Peyer's patch (tissue), 4 donors: Measurements from ENCODE around the gene SLC5A2. TPM values are rescaled to one million over a fixed set of nuclear protein-coding genes. Genes with fewer than 3 reads are reported as not detected.
A peak's percentile ranks its signal among the peaks of the same experiment; 100 is the strongest.
"Not testable (repeated sequence)": the region's sequence is repeated elsewhere in the genome, so short reads cannot be mapped to it uniquely, and the experiment has no call there.

Experiments
- DNase-seq, 3 donors: peaks; one replicate each; pipeline ENCODE4 v3.0.0-alpha.2; 2017 to 2019
- H3K27ac ChIP-seq, 4 donors: fragments of 200-600 bp; sonication (generic); one replicate each; pipeline ENCODE4 v1.5.1; 2016 to 2019
- H3K27me3 ChIP-seq, 2 donors: fragments of 200-600 bp; sonication (generic); one replicate each; pipeline ENCODE4 v1.5.1; 2019
- H3K36me3 ChIP-seq, 3 donors: fragments of 200-600 bp; sonication (generic); one replicate each; pipeline ENCODE4 v1.5.1; 2016 to 2019
- H3K4me1 ChIP-seq, 4 donors: fragments of 200-600 bp; sonication (generic); one replicate each; pipeline ENCODE4 v1.5.1; 2016 to 2019
- H3K4me3 ChIP-seq, 4 donors: fragments of 200-600 bp; sonication (generic); 1 replicate in 3 of 4; 2 replicates in 1 of 4; pipeline ENCODE4 v1.5.1; 2016 to 2019; ENCODE audit warnings: mild to moderate bottlenecking in 1 of 4
- H3K9me3 ChIP-seq, 4 donors: fragments of 200-600 bp; sonication (generic); one replicate each; pipeline ENCODE4 v1.5.1; 2016 to 2019; ENCODE audit warnings: mild to moderate bottlenecking in 1 of 4
- CTCF ChIP-seq, 6 experiments: fragments of 450-650 bp in 4 of 6; fragments of 200-600 bp in 2 of 6; sonication (generic) in 1 of 6; IDR thresholded peaks; one replicate each; pipeline ENCODE4 v1.5.1; 2017 to 2019; ENCODE audit warnings: antibody characterized with exemption in 6 of 6, mild to moderate bottlenecking in 3 of 6, moderate library complexity in 1 of 6
- POLR2A ChIP-seq, 2 donors: fragments of 450-650 bp; IDR thresholded peaks; one replicate each; pipeline ENCODE4 v1.5.1; 2017; ENCODE audit warnings: antibody characterized with exemption in 2 of 2, mild to moderate bottlenecking in 2 of 2, moderate library complexity in 2 of 2
- total RNA-seq, 4 donors: library from RNA; depleted of rRNA; stranded (reverse); fragments of >200 nt; gene quantifications; one replicate each; pipeline ENCODE4 v1.1.0, GENCODE V29; 2016

Gene SLC5A2
- total RNA-seq, 4 donors from 2014 or later, result 0.94 to 5.4 (median 2.4) TPM; not detected in 1

GRCh38 chr16:31440516-31441184 lies 42.3 kb upstream of the SLC5A2 start:
- no peaks in the 10 kb centered on the region for H3K27me3 ChIP-seq
- peaks cover 0 to 8% (median 4%) of the 10 kb centered on the region in 4 donors for H3K4me1 ChIP-seq
- no peak overlapping the region for H3K27ac ChIP-seq
- DNase-seq, result peak in 1 of 3 donors; percentile 8
- TF ChIP-seq CTCF (IDR thresholded peaks at IDR 0.05) (no peak), POLR2A (IDR thresholded peaks at IDR 0.05) (no peak)
- H3K4me3 ChIP-seq, result no peak overlapping the region
- H3K9me3 ChIP-seq, result no peaks in the 10 kb centered on the region
- H3K36me3 ChIP-seq, result no peaks in the 10 kb centered on the region

GRCh38 chr16:31441956-31442355 lies 41.0 kb upstream of the SLC5A2 start:
- TF ChIP-seq CTCF (IDR thresholded peaks at IDR 0.05), result no peak
- no peak for TF ChIP-seq POLR2A (IDR thresholded peaks at IDR 0.05)
- Histone ChIP-seq H3K36me3 (no peaks in the 10 kb centered on the region), H3K4me1 (peaks cover 0 to 8% (median 4%) of the 10 kb centered on the region in 4 donors), H3K4me3 (peak overlapping the region; percentile 60 to 79 (median 70)), H3K9me3 (no peaks in the 10 kb centered on the region), H3K27me3 (no peaks in the 10 kb centered on the region), H3K27ac (peak overlapping the region in 1 of 4 donors; percentile 77)
- DNase-seq, result peak in 1 of 3 donors; percentile 46

GRCh38 chr16:31445931-31446330 lies 37.0 kb upstream of the SLC5A2 start:
- peak in 1 of 3 donors; percentile 5 for DNase-seq
- not testable (repeated sequence) for H3K27me3 ChIP-seq, H3K9me3 ChIP-seq, H3K27ac ChIP-seq, H3K4me3 ChIP-seq, H3K4me1 ChIP-seq, H3K36me3 ChIP-seq

GRCh38 chr16:31451201-31451600 lies 31.7 kb upstream of the SLC5A2 start:
- peaks cover 3 to 47% (median 7%) of the 10 kb centered on the region in 4 donors for H3K4me1 ChIP-seq
- no peak overlapping the region for H3K27ac ChIP-seq
- no peaks in the 10 kb centered on the region for H3K36me3 ChIP-seq
- TF ChIP-seq POLR2A (IDR thresholded peaks at IDR 0.05) (no peak), CTCF (IDR thresholded peaks at IDR 0.05) (no peak)
- no peak overlapping the region for H3K4me3 ChIP-seq
- peak in 1 of 3 donors; percentile 7 for DNase-seq
- H3K9me3 ChIP-seq, result no peaks in the 10 kb centered on the region
- no peaks in the 10 kb centered on the region for H3K27me3 ChIP-seq

GRCh38 chr16:31451681-31452351 lies 31.1 kb upstream of the SLC5A2 start:
- TF ChIP-seq POLR2A (IDR thresholded peaks at IDR 0.05) (no peak), CTCF (IDR thresholded peaks at IDR 0.05) (peak in 4 of 6 experiments; percentile 36 to 66 (median 62))
- Histone ChIP-seq H3K9me3 (no peaks in the 10 kb centered on the region), H3K36me3 (no peaks in the 10 kb centered on the region), H3K27ac (peak overlapping the region in 2 of 4 donors; percentile 43 to 64), H3K4me1 (peaks cover 3 to 51% (median 9%) of the 10 kb centered on the region in 4 donors), H3K27me3 (no peaks in the 10 kb centered on the region), H3K4me3 (no peak overlapping the region)
- peak in 2 of 3 donors; percentile 59 to 66 for DNase-seq

DNA sequence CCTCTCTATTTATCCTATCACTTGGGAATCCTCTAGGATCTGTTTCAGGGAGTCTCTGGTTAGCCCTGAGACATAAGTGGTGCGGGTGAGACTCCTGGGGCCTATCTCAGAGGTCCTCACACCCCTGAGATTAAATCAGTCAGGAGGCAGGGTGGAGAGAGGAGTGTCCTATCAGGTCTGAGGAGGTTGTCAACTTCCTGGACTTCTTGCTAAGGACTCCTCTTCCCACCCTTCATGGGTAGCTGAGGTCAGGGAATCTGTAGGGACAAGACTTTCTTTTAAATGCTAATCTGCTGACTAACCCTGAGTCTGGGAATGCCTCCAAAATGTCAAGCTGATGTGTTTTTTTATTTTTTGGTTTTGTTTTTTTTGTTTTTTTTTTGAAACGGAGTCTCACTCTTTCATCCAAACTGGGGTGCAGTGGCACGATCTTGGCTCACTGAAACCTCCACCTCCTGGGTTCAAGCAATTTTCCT lies 30.3 kb upstream of the SLC5A2 start:
- Histone ChIP-seq H3K36me3 (no peaks in the 10 kb centered on the region), H3K9me3 (no peaks in the 10 kb centered on the region), H3K4me1 (peaks cover 6 to 60% (median 15%) of the 10 kb centered on the region in 4 donors), H3K27me3 (no peaks in the 10 kb centered on the region), H3K4me3 (no peak overlapping the region), H3K27ac (peak overlapping the region; percentile 8 to 91 (median 62))
- TF ChIP-seq CTCF (IDR thresholded peaks at IDR 0.05) (no peak), POLR2A (IDR thresholded peaks at IDR 0.05) (no peak)
- DNase-seq, result peak in 1 of 3 donors; percentile 34
